HTERT RPE-1 (cell line): ENCODE results near the gene PFKFB3.
"Not testable (repeated sequence)": the region's sequence is repeated elsewhere in the genome, so short reads cannot be mapped to it uniquely, and the experiment has no call there.

Experiments
- in situ Hi-C: fragments of 300-500 bp; cut with MboI; formaldehyde crosslinking; loops from 4 replicates; pipeline ENCODE4 v1.14.3; 2020; ENCODE audit warnings: low sequenced_read_pairs

Gene PFKFB3

DNA sequence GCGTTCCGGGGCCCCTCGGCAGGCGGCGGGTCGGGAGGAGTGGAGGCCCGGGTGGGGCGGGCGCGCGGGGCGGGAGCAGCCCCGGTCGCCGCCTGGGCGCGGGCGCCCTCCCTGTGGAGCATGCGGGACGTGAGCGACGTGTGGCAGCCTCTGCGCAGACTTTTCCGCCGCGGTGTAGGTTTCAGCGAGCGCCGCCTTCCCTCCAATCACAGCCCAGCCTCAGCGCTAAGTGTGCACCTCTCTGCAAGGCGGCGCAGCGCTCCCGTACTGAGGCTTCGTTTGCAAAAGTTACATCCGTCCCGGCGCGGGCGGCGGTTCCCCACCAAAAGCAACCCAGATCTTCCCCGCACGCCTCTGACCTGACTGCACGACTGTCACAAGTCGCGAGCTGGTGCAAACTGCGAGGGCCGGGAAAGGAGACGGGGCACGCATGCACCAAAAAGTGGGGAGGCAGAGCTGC lies 1.2 kb upstream of the PFKFB3 start:
- in situ Hi-C loops: no loop called here

DNA sequence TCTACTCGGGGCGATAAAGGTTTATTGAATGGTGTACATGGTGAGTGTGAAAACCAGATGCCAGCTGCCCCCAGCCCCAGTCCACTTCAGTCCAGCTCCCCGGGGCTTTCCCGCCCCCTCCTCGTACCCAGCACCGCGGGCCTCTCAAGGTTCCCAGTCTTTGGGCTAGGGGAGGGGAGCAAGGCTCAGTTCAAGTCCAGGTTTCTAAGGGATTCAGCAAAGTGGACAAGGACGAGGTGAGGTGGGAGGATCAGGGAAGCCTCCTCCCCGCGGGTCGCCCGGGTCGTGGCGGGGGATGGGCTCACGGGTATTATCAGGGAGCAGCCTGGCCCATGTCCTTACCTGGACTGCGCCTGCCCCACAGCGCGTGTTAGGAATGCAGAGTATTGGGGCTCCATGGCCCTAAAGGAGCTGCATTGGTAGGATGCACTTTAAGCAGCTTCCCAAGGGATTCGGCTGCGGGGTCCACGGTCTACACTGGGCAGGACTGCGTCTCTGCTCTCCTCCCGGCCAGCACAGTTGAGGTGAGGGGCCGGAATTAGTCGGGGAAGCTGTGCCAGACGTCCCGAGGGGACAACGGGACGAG lies 541 bp upstream of the PFKFB3 start:
- in situ Hi-C loops: no loop called here

DNA sequence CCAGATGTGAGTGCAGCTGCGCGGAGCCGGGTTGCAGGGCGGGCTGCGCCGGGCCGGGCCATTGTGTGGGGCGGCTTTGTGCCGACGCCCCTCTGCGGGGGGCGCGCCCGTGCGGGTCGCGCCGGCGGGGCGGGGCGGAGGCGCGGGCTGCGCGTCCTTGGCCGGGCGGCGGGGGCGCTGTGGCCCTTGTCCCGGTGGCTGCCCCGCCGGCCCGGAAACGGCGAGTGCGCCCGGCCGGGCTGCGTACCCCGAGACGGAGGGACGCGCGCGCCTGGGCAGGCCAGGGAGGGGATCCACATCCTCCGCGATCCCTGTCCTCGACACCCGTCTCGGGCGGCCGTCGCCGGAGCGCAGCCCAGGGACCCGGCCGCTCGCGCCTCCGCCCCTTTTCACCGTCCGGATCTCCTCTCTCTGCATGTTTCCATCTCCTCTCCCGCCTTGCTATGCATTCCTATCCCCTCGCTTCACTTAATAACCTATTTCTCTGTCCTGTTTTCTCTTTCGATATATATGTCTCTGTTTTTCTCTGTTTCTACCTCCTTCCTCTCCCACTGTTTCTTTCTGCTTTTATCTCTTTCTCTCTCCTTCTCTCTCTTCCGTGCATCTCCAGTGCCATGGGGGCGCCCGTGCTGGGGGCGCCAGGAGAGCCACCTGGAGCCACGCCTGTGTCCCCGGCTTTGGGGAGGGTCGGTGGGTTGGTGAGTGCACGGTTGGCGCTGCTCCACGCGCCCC lies 765 bp downstream of the PFKFB3 start:
- in situ Hi-C loops: no loop called here

DNA sequence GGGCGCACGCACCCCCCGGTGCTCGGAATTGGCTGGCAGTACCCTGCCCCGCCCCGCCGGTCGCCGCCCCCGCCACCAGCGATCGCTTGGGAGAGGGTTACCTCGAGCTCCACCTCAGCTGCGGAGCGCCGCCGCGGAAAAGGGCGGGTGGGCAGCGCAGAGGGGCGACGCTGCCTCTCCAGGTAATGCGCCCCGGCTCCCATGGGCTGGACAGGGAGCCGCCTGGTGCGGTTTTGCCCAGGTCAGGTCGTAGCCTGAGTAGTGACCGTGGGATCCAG lies 1.3 kb downstream of the PFKFB3 start:
- in situ Hi-C loops: no loop called here

DNA sequence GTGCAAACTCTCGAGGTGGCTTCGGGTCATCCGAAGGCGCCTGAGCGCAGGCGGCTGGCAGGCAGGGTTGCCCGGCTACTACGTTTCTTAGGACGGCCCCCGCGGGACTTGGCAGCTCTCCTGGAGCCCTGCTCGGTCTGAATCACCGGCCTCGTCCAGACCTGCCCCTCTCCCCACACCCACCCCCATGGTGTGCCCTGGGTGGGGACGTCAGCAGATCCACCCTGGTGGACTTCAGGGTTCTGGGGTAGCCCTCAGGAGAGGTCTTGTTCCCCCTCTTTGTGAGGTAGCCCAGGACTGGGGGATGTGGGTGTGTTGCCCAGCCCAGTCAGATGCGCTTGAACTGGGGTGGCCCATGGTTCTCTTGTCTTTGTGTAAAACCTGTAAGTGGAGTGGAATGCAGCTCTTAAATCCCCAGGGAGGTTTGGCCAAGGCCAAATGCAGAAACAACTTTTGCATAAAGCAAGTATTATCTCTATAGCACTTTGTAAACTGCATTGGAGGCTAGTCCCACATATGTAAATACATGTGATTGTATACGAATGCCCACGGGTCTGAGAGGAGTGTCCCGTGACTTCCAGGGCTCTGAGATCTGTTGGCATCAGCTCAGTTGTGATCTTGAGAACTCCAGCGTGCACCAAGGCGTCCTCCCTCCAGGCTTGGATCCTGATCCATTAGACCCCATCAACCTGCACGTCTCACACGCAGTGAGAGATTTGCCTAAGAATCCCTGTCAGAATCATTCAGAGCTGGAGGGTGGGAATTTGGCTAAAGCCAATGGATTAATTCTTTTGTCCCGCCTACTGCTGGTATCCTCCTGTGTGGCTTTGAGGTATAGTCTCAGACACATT lies 1.8 kb downstream of the PFKFB3 start:
- in situ Hi-C loops: no loop called here

DNA sequence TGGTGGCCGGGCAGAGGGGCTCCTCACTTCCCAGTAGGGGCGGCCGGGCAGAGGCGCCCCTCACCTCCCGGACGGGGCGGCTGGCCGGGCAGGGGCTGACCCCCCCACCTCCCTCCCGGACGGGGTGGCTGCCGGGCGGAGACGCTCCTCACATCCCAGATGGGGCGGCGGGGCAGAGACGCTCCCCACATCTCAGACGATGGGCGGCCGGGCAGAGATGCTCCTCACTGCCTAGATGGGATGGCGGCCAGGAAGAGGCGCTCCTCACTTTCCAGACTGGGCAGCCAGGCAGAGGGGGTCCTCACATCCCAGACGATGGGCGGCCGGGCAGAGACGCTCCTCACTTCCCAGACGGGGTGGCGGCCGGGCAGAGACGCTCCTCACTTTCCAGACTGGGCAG lies 3.8 kb downstream of the PFKFB3 start:
- in situ Hi-C loops: not testable (repeated sequence)

DNA sequence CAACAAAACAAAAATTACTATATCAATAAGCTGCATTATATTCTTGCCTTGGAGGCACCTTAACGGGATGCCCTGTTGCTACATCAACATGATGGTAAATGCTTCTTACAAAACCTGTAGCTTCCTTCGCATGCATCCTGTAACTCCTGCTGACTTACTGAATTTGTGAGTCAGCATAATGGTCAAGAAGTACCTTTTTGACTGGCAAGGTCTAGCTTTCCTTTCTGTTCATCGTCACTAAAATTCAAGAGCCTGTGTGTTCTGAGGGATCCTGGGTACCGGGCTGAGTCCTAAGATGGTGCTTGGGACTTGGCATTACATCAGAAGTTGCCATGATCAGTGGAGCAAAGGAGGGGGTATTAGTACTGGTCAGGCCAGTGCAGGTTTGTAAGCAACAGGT lies 4.9 kb downstream of the PFKFB3 start:
- in situ Hi-C loops: no loop called here

DNA sequence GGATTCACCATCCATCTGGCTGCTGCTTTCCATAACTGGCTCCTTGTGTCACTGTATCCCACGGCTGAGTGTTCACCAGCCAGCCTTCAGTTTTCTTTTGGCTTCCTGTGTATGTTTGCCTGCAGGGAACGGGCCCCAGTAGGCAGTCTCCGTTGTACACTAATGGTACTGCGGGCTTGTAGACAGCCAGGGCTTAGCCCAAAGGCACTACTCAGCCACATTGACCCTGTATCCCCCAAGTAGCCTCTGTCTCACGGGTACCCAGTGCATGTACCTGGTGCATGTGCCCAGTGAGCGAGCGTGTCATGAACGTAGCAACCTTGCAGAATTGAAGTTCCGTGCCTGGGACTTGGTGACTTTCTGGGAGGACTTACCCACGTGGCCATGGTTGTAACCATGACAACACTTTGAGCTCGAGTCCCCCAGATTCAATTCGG lies 6.1 kb downstream of the PFKFB3 start:
- in situ Hi-C loops: no loop called here

DNA sequence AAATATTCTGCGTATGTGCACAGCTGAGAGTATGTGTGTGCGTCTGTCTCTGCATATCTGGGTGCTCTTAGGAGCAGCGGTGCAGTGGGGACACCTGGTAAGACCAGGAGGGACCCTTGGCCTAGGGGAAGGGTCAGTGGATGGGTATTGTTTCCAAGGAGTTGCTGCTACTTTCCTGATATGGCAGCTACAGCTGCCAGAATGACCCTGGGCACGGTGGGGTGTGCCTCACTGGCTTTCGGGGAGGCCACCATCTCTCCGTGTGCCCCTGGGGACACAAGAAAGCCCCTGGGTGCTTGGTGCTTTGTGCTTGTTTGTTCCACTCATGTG lies 8.6 kb downstream of the PFKFB3 start:
- in situ Hi-C loops: no loop called here

DNA sequence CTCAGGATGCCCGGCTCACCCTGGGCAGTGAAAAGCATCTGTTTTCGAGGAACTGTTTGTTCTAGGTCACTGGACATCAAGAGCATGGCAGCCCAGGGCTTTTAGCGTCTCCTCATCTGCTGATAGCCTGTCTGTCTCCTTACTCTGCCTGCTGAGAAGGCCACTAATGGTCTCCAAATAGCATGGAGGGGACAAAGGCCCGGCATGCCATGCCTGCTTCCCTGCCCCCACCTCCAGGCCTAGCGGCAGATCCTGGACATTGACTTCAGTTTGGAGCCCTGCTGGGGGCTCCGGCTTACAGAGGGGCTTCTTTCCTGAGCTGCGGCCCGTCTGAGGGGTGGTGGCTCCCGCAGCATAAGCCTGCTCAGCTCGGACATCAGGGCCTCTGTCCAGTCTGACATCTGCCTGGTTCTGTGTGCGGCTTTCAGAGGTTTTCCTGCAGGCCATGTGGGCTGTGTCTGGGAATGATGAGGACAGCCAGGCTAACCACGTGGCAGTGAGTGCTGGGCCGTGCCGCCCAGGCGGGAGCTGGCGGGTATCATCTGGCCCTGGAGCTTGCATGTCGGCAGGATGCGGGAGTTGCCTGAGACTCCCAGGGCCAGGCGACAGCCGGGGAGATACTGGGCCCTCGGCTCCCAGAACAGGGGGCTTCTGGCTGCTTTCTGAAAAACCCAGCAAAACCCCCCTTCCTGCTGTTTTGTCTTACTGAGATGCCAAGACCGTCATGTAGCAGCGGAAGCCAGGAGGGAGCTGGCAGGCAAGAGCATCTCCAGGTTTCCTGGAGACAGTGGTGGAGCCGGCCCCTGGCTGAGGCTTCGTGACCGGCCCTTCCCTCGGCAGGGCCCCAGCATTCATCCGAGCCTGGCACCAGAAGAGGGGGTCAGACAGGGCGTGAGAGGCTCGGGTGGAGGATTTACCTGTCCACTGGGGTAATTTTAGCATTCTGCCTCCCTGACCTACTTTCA lies 9.2 kb downstream of the PFKFB3 start:
- in situ Hi-C loops: no loop called here

DNA sequence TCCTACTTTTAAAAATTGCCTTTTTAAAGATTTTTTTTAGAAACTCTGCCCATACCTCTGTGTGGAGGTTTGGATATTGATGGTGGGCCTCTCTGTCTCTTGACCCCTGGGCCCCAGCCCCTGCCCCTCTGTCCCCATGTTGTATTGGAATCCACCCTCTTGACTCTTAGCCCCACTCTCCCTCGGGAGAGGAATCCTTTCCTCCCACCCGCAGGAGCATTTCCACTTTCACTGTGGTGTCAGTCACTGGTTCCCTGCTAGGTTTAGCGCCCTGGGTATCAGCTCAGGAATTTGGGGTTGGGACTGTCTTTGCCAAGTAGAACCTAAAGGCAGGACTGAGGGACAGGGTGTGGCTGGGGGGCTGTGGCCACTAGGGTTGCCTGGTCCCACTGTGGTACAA lies 10.1 kb downstream of the PFKFB3 start:
- in situ Hi-C loops: no loop called here

DNA sequence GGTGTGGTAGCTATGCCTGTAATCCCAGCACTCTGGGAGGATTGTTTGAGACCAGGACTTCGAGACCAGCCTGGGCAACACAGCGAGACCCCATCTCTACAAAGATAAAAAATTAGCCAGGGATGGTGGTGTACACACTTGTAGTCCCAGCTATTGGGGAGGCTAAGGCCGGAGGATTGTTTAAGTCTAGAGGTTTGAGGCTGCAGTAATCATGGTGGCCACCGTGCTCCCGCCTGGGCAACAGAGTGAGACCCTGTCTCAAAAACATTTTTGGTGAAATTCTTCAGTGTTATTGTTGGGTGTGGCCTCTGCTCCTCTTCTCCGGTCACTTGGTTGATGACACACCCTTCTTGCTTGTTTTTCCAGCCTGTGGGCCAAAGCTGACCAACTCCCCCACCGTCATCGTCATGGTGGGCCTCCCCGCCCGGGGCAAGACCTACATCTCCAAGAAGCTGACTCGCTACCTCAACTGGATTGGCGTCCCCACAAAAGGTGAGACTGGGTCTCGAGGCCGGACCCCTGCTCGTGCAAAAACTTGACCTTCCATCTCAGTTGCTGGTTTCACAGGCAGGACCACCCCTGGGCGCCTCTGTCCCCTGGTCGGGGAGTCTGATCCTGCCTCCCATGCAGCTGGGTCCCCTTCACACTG lies 10.6 kb downstream of the PFKFB3 start:
- in situ Hi-C loops: no loop called here

DNA sequence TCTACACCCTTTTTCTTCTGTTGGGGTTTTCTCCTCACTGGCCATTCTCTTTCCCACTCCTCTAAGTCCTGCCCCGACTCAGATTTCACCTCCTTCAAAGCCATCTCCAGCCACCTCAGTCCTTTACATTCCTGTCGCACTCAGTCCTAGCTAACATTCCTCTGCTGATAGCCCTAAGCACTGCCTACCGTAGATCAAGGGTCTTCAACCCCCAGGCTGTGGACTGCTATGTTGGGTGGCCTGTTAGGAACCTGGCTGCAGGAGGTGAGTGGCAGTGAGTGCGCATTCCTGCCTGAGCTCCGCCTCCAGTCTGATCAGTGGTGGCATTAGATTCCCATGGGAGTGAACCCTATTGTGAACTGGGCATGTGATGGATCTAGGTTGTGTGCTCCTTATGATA lies 11.2 kb downstream of the PFKFB3 start:
- in situ Hi-C loops: no loop called here

DNA sequence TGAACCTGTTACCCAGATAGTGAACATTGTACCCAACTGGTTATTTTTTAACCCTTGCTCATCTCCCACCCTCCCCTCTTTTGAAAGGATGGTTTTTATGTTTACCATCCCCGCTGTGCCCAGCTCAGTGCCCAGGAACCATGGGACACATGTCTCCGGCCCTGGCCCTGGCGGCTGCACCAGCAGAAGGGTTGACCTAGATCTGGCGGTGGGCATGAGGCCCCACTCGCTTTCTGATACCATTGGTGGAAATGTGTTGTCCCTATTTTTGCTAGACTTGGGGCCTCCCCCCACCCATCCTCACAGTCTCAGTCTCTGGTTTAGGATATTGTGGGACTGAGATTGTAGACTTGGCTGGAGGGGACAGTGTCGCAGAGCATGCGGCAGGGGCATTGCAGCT lies 11.9 kb downstream of the PFKFB3 start:
- in situ Hi-C loops: no loop called here

DNA sequence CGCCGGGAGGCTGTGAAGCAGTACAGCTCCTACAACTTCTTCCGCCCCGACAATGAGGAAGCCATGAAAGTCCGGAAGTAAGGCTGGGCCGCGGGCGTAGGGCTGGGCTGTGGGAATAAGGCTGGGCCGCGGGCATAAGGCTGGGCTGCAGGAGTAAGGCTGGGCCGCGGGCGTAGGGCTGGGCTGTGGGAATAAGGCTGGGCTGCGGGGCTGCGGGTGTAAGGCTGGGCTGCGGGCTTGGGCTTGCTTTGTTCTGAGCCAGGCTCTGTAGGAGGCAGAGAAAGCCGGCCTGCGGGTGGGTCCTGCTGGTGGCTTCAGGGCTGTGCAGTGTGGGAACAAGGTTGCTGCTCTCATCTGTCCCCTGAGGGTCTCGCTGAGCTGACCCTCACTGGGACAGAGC lies 12.5 kb downstream of the PFKFB3 start:
- in situ Hi-C loops: no loop called here

DNA sequence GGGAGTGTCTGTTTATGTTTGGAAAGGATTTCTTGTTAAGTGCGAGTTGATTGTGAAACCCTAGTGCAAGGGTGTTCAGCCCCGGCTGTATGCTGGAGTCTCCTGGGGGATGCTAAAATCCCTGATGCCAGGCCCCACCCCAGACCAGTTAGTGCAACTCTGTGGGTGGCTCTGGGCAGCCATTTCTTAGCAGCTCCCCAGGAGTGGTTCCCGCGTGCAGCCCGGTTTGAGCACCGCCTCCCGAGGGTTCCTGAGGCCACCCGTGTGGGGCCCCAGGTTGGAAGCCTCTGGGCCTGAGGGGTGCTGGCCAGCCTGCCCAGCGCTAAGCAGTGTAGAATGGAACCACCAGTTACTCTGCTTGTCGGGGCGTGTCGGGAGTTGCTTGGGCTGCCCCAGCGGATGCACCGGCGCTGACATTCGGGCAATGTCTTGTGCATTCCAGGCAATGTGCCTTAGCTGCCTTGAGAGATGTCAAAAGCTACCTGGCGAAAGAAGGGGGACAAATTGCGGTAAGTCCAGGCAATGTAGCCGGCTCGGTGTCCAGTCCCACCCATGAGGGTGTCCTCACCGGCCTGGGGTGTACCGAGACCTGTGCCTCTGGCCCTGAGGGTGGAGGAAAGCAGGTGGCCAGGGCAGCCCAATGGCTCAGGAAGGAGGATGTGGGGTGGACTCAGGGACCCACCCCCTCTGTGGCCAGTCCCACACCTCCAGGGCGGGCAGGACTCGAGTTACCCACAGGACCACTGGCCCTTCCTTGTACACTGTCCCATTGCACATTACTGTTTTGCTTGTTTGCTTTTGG lies 13.2 kb downstream of the PFKFB3 start:
- in situ Hi-C loops: no loop called here

DNA sequence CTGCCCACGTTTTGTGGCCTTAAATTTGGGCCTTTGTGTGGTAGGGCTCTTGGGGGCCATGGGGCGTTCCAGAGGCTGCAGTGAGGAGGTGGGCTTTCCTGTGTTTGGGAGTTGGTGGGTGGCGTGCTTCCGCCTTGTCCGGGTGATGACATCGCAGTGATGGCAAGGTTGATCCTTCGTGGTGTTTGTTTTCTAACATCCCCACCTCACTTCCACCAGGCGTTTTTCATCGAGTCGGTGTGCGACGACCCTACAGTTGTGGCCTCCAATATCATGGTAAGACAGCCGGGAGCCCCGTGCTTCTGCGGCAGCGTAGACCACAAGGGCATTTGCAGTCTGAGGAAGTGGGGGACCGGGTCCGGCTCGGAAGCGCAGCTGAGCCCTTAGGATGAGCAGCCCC lies 14.2 kb downstream of the PFKFB3 start:
- in situ Hi-C loops: no loop called here

DNA sequence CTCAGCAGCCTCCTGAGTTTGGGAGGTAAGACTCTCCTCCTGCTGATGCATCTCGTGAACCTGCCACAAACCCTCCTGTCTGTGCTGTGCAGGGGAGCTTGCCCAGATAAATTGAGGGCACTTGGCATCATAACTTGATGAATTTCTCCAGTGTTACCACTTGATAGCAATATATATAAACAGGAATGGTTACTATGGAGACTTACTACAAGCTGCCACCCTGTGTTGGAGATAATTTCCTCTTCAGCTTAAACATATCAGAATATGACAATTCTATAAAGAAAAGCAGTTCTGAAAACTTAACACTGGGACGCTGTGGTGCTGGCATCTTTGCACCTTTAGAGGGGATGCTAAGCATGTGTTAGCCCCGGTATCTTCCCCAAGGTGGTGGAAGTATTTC lies 14.9 kb downstream of the PFKFB3 start:
- in situ Hi-C loops: no loop called here

DNA sequence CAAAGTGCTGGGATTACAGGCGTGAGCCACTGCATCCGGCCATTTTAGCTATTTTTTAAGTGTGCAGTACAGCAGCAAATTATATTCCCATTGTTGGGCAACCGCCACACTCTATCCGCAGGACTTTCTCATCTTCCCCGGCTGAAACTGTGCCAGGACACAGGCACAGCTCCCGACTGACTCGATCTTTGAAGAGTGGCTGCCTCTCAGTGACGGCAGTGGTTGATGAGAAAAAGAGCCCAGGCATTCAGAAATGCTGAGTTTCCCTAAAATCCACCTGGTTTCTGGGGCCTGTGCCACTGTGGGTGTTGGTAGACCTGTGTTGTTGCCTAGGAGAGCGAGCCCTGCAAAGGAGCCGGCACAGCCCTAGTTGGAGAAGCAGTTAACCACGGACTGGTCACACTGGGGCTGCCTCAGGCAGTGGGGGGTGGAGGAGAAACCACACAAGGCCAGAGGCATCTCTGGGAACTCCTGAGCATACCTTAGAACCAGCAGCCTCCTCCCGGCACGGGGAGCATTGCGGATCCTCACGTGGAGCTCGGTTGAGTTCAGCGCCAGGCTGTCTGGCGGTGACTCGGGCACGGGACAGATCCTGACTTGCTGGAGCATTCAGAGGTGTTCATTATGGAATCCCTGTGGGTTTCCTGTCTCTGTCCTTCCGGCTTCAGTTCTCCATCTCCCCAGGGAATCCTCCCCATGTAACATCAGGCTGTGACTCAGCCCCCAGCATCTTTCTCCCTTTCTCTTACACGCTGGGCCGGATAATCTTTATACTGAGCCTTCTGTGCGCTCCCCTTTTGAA lies 16.2 kb downstream of the PFKFB3 start:
- in situ Hi-C loops: no loop called here
